GM19452 (cell line): ENCODE measurements around the gene PTH1R.
"Not testable (repeated sequence)": the region's sequence is repeated elsewhere in the genome, so short reads cannot be mapped to it uniquely, and the experiment has no call there.

Source experiments
- ATAC-seq: cut with Tn5 transposase; IDR thresholded peaks from one replicate; pipeline ENCODE4 v1.9.1; 2021; ENCODE audit not compliant: unreplicated experiment

The PTH1R gene

GRCh38 chr3:46909535-46910161 lies 32.1 kb downstream of the PTH1R start:
- ATAC-seq, result no peak

- ATAC-seq, result no peak
These were observed 32.7 kb downstream of the PTH1R start for GRCh38 chr3:46910166-46910760.

GRCh38 chr3:46910914-46911313 lies 33.4 kb downstream of the PTH1R start:
- not testable (repeated sequence) for ATAC-seq

- ATAC-seq, result no peak
These were observed 35.5 kb downstream of the PTH1R start for GRCh38 chr3:46912986-46913385.

- ATAC-seq, result no peak
These were observed 36.1 kb downstream of the PTH1R start for GRCh38 chr3:46913644-46914043.

GRCh38 chr3:46914849-46915248 lies 37.3 kb downstream of the PTH1R start:
- no peak for ATAC-seq

- ATAC-seq, result no peak
These were observed 37.8 kb downstream of the PTH1R start for GRCh38 chr3:46915297-46915822.

- no peak for ATAC-seq
These were observed 38.8 kb downstream of the PTH1R start for GRCh38 chr3:46916278-46916677.

- ATAC-seq, result no peak
These were observed 39.3 kb downstream of the PTH1R start for GRCh38 chr3:46916799-46917198.

GRCh38 chr3:46917257-46917656 lies 39.7 kb downstream of the PTH1R start:
- no peak for ATAC-seq

GRCh38 chr3:46918202-46918601 lies 40.7 kb downstream of the PTH1R start:
- no peak for ATAC-seq

GRCh38 chr3:46918634-46919033 lies 41.1 kb downstream of the PTH1R start:
- no peak for ATAC-seq

- ATAC-seq, result no peak
These were observed 43.5 kb downstream of the PTH1R start for GRCh38 chr3:46921041-46921440.

- ATAC-seq, result no peak
These were observed 44.4 kb downstream of the PTH1R start for GRCh38 chr3:46921871-46922271.

GRCh38 chr3:46922426-46922825 lies 44.9 kb downstream of the PTH1R start:
- ATAC-seq, result no peak

GRCh38 chr3:46922871-46923558 lies 45.5 kb downstream of the PTH1R start:
- no peak for ATAC-seq

GRCh38 chr3:46923559-46924350 lies 46.2 kb downstream of the PTH1R start:
- no peak for ATAC-seq

GRCh38 chr3:46924921-46925584 lies 47.5 kb downstream of the PTH1R start:
- ATAC-seq, result no peak

- ATAC-seq, result no peak
These were observed 48.0 kb downstream of the PTH1R start for GRCh38 chr3:46925585-46925934.

GRCh38 chr3:46926039-46926438 lies 48.5 kb downstream of the PTH1R start:
- no peak for ATAC-seq

GRCh38 chr3:46926447-46926846 lies 48.9 kb downstream of the PTH1R start:
- ATAC-seq, result no peak
